Measurements from ENCODE around the gene COL9A3. TPM values are rescaled to one million over a fixed set of nuclear protein-coding genes. Genes with fewer than 3 reads are reported as not detected.

The COL9A3 gene
- total and polyA plus RNA-seq, 2 of the 8 experiments (the other 6 are each of a cell fraction or from before 2014, with no cell fraction given), result 21.7 to 80.1 TPM

DNA sequence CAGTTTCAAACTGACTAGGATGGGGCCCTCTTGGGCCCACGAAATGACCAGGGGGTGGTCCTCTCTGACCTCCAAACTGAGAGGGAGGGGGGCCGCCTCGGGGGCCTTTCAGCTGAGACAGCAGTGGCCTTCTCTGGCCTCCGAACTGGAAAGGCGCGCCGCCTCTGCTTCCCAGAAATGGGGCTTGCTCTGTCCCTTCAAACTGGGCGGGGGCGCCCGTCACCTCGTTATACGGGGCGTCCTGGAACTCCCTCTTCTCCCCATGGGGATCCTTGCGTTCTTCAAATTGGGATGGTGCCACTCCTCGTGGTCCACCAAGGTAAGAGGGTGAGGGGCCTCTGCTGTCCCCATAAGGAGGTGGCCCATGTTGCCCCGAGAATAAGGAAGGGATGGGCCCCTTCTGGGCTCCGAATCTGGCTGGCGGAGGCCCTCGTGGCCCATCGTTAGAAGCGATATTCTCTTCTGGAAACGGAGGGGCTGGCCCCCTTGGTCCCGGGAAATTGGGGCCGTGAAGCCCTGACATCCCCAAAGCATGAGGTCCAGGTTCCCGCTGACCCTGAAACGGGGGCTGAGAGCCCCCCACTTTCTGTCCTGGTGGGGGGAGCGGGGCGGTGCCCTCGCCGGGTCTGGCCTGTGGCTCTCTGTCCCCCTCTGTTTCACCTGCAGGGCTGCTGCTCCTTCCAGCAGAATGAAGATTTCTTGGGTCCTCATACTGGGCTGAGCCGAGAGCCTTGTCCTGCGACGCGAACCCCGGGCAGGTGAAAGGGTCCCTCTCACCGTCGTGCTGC is 63.5 kb downstream of the COL9A3 start (continued):
- TF ChIP-seq ATF2 (IDR thresholded peaks at IDR 0.05; ENCODE audit: low read length), result no peak
- no peak for TF ChIP-seq CHD7 (IDR thresholded peaks at IDR 0.05; ENCODE audit: insufficient replicate concordance, low read length)
- no peak for TF ChIP-seq TEAD4 (IDR thresholded peaks at IDR 0.05; ENCODE audit: low read depth, low read length)
- no peak for TF ChIP-seq SRF (IDR thresholded peaks at IDR 0.05; ENCODE audit: low read depth, low read length)
- TF ChIP-seq TAF1 (IDR thresholded peaks at IDR 0.05; ENCODE audit: low read depth, low read length), result no peak
- TF ChIP-seq RNF2 (IDR thresholded peaks at IDR 0.05; ENCODE audit: borderline replicate concordance, low read depth, low read length, missing control alignments, poor library complexity, severe bottlenecking), result no peak
- no peak for TF ChIP-seq EZH2 (IDR thresholded peaks at IDR 0.05; ENCODE audit: low read depth, low read length, severe bottlenecking)
- TF ChIP-seq POLR2AphosphoS5 (IDR thresholded peaks at IDR 0.05; ENCODE audit: low read depth, low read length), result no peak

All from H1 (cell line).